Endothelial cell of umbilical vein (primary cell): ENCODE measurements around the gene MYBBP1A. TPM values are rescaled to one million over a fixed set of nuclear protein-coding genes. Genes with fewer than 3 reads are reported as not detected.

ENCODE experiments used
- BruUV-seq: library from RNA; stranded (reverse); fragments of 400-500 nt; replicated peaks from 2 replicates; lab custom pipeline; 2021; lab: Mats Ljungman, UMichigan
- CTCF ChIA-PET: fragments of 300-600, 350-600 bp; sonication (Branson Sonifier 250); formaldehyde crosslinking; loops from one replicate; lab custom pipeline; 2021; ENCODE audit warnings: antibody characterized with exemption, inconsistent platforms; lab: Charles Lee
- POLR2A ChIA-PET: fragments of 300-600, 350-600 bp; sonication (Branson Sonifier 250); formaldehyde crosslinking; loops from one replicate; lab custom pipeline; 2021; ENCODE audit warnings: antibody characterized with exemption, inconsistent platforms; lab: Charles Lee
- DNase-seq: peaks from one replicate; pipeline ENCODE4 v3.0.0-alpha.2; 2011; ENCODE audit warnings: low read depth, low spot score
- FAIRE-seq: peaks from 2 replicates; lab custom pipeline; 2011; peaks lifted over from hg19 to GRCh38; lab: Jason Lieb, UNC
- H2AFZ ChIP-seq: 2 replicates; pipeline ENCODE4 v1.6.0; 2012; ENCODE audit warnings: low read depth, low read length, control low read depth, inconsistent platforms
- H3K27ac ChIP-seq: 2 replicates; pipeline ENCODE4 v1.5.1; 2011; ENCODE audit warnings: low read depth, mild to moderate bottlenecking, control low read depth, low read length, moderate library complexity; ENCODE audit not compliant: insufficient read depth
- H3K27me3 ChIP-seq, 2 experiments: 2 replicates each; pipeline versions ENCODE4 v1.6.0 to v1.6.1; 2011; ENCODE audit warnings: low read length in 2 of 2, mixed read lengths in 1 of 2; ENCODE audit not compliant: control insufficient read depth in 2 of 2, insufficient read depth in 2 of 2
- H3K36me3 ChIP-seq, 2 experiments: 2 replicates in 1 of 2; 3 replicates in 1 of 2; pipeline ENCODE4 v1.5.1; 2011; ENCODE audit warnings: low read length in 2 of 2, mild to moderate bottlenecking in 1 of 2, moderate library complexity in 1 of 2; ENCODE audit not compliant: control insufficient read depth in 2 of 2, insufficient read depth in 2 of 2; ENCODE audit errors: extremely low read depth in 1 of 2
- H3K4me1 ChIP-seq: 3 replicates; pipeline ENCODE4 v1.5.1; 2011; ENCODE audit warnings: mild to moderate bottlenecking, low read length; ENCODE audit not compliant: control insufficient read depth, insufficient read depth; ENCODE audit errors: extremely low read depth
- H3K4me2 ChIP-seq: 2 replicates; pipeline ENCODE4 v1.6.1; 2011; ENCODE audit warnings: low read length, control low read depth, mixed read lengths; ENCODE audit not compliant: insufficient read depth
- H3K4me3 ChIP-seq, 3 experiments: fragments of 200-600 bp in 1 of 3; sonication (generic), shearing (Covaris generic) in 1 of 3; replicated peaks in 1 of 3; 2 replicates each; pipeline ENCODE4 v1.5.1; 2011 to 2016; ENCODE audit warnings: control low read depth in 3 of 3, low read length in 3 of 3, mild to moderate bottlenecking in 2 of 3, inconsistent platforms in 1 of 3, low read depth in 1 of 3, moderate library complexity in 1 of 3; ENCODE audit not compliant: insufficient read depth in 1 of 3
- H3K79me2 ChIP-seq: 2 replicates; pipeline ENCODE4 v1.6.0; 2012; ENCODE audit warnings: low read length, inconsistent platforms; ENCODE audit not compliant: control insufficient read depth, insufficient read depth
- H3K9ac ChIP-seq: replicated peaks from 2 replicates; pipeline ENCODE3; 2011; ENCODE audit warnings: low read length, control low read depth; ENCODE audit not compliant: insufficient read depth; ENCODE audit errors: extremely low read depth
- H3K9me1 ChIP-seq: replicated peaks from 3 replicates; pipeline ENCODE4 v1.6.0; 2011; ENCODE audit warnings: mild to moderate bottlenecking, low read length; ENCODE audit not compliant: control insufficient read depth, insufficient read depth; ENCODE audit errors: extremely low read depth
- H3K9me3 ChIP-seq: replicated peaks from 2 replicates; pipeline ENCODE4 v1.5.1; 2012; ENCODE audit warnings: low read length, inconsistent platforms; ENCODE audit not compliant: control insufficient read depth, insufficient read depth
- H4K20me1 ChIP-seq: replicated peaks from 2 replicates; pipeline ENCODE3; 2011; ENCODE audit warnings: mild to moderate bottlenecking, low read length; ENCODE audit not compliant: control insufficient read depth, insufficient read depth; ENCODE audit errors: extremely low read depth
- CTCF ChIP-seq, 2 donors: IDR thresholded peaks; 1 replicate in 1 of 2; 2 replicates in 1 of 2; pipeline ENCODE4 v1.5.1; 2011; ENCODE audit warnings: low read length in 2 of 2, mild to moderate bottlenecking in 2 of 2, moderate library complexity in 2 of 2, control low read depth in 1 of 2, inconsistent platforms in 1 of 2, low read depth in 1 of 2; ENCODE audit not compliant: insufficient read depth in 1 of 2; ENCODE audit errors: extremely low read depth in 1 of 2
- EZH2 ChIP-seq: IDR thresholded peaks from 2 replicates; pipeline ENCODE4 v1.6.1; 2012; ENCODE audit warnings: borderline replicate concordance, low read depth, mild to moderate bottlenecking, moderate library complexity, low read length, inconsistent platforms; ENCODE audit not compliant: severe bottlenecking
- FOS ChIP-seq: IDR thresholded peaks from 2 replicates; pipeline ENCODE4 v1.6.1; 2011; ENCODE audit warnings: mild to moderate bottlenecking, low read length, moderate library complexity, borderline replicate concordance; ENCODE audit not compliant: insufficient read depth
- GATA2 ChIP-seq: IDR thresholded peaks from 2 replicates; pipeline ENCODE4 v1.7.0; 2011; ENCODE audit warnings: low read depth, mild to moderate bottlenecking, moderate library complexity, mixed read lengths, low read length; ENCODE audit not compliant: insufficient read length, insufficient read depth
- JUN ChIP-seq: IDR thresholded peaks from 2 replicates; pipeline ENCODE4 v1.6.1; 2011; ENCODE audit warnings: borderline replicate concordance, low read depth; ENCODE audit not compliant: insufficient read length, insufficient read depth
- MAX ChIP-seq: IDR thresholded peaks from 2 replicates; pipeline ENCODE4 v1.6.1; 2011; ENCODE audit not compliant: insufficient read depth, insufficient read length
- MYC ChIP-seq: IDR thresholded peaks from one replicate; pipeline ENCODE4 v1.6.1; 2011; ENCODE audit warnings: mild to moderate bottlenecking, low read depth, low read length
- POLR2A ChIP-seq: IDR thresholded peaks from 2 replicates; pipeline ENCODE4 v1.6.1; 2012; ENCODE audit warnings: low read depth, mild to moderate bottlenecking, control low read depth, low read length
- POLR2AphosphoS5 ChIP-seq: IDR thresholded peaks from 2 replicates; pipeline ENCODE4 v1.6.1; 2012; ENCODE audit warnings: low read depth, mild to moderate bottlenecking, control low read depth, low read length, moderate library complexity; ENCODE audit not compliant: insufficient read depth
- dilution Hi-C: fragments of 300-500 bp; cut with MboI; formaldehyde crosslinking; loops from one replicate; pipeline ENCODE4 v1.15.0; 2019; ENCODE audit warnings: low sequenced_read_pairs; ENCODE audit not compliant: extremely low pct_ligation_motif_present
- intact Hi-C: fragments of 100-400 bp; cut with micrococcal nuclease; formaldehyde crosslinking; loops from one replicate; pipeline ENCODE4 v1.10.0; 2022
- polyA plus RNA-seq, 4 experiments: library from polyadenylated mRNA; depleted of rRNA in 3 of 4; stranded (reverse) in 3 of 4; unstranded in 1 of 4; fragments of >200 nt; gene quantifications; 2 replicates each; pipeline versions ENCODE4 v1.2.1 to v1.2.3, GENCODE V29; 2011 to 2012; ENCODE audit warnings: missing spikeins in 1 of 4
- total RNA-seq: library from RNA; stranded (reverse); gene quantifications from 2 replicates; pipeline ENCODE4 v1.2.3, GENCODE V29; 2021

The MYBBP1A gene
- total and polyA plus RNA-seq, 2 donors (not counting 3 experiments of a cell fraction or from before 2014, with no cell fraction given): 26.8 to 79.2 TPM

DNA sequence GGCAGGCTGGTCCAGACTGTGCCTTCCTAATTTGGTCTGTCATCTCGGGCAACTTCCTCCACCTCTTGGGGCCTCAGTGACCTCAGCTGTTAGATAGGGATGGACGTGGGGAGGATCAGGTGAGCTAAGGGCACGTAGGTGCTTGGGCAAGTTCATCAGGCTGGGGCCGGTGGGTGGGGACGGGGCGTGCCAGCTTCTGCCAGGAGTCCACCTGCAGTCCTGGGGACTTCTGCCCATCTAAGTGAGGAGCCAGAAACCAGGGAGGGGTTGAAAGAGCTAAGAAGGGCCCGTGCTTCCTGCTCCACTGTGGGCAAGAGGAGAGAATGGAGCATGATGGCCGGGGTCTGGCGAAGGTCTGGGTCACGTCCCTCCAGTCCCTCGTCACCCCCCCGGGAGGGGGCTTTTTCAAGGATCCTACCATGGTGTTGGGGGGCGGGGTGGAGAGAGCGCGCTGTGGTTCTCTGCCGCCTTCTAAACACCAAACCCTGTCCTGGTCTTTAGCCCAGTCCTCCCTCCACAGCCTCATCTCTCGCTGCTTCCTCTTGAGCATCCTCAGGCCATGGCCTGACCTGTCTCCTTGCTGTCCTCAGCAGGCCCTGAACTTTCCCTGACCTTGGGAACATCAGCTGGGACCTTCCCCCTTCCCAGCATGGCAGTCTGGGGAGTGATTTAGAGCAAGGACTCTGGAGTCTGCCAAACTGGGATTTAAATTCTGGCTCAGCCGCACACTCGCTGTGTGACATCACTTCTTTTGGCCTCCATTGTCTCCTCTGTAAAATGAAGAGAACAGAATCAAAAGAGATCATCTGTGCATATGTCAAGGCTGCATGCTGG is 34.9 kb downstream of the MYBBP1A start:
- Histone ChIP-seq H3K9me1 (no peaks in the 10 kb centered on the region), H3K9ac (no peak overlapping the region), H4K20me1 (no peaks in the 10 kb centered on the region), H2AFZ (no peak overlapping the region), H3K4me3 (no peak overlapping the region), H3K79me2 (no peaks in the 10 kb centered on the region), H3K27me3 (no peaks in the 10 kb centered on the region), H3K9me3 (no peaks in the 10 kb centered on the region), H3K36me3 (peaks cover 0 to 11% of the 10 kb centered on the region in 2 experiments), H3K4me1 (peaks cover 21% of the 10 kb centered on the region), H3K27ac (peak overlapping the region; percentile 41), H3K4me2 (no peak overlapping the region)
- DNase-seq: no peak
- TF ChIP-seq GATA2: no peak
- TF ChIP-seq MAX: no peak
- TF ChIP-seq EZH2: no peak
- TF ChIP-seq POLR2AphosphoS5: no peak
- TF ChIP-seq CTCF (IDR thresholded peaks at IDR 0.05; ENCODE audit: extremely low read depth in 1 of 2, insufficient read depth in 1 of 2, low read depth in 1 of 2, low read length in 2 of 2): no peak
- TF ChIP-seq MYC: no peak
- TF ChIP-seq JUN: no peak
- TF ChIP-seq POLR2A: no peak
- no peak for TF ChIP-seq FOS
- no peak for FAIRE-seq
- CTCF ChIA-PET: interaction anchor here (1.1 to 1.2 kb wide), 2 partner anchors 17 to 100 kb away, joined by 3 read pairs; no protein-coding TSS in a partner anchor
- dilution Hi-C loops: no loop called here
- POLR2A ChIA-PET: no interaction called here
- intact Hi-C loops: no loop called here
- no TSS peak for BruUV-seq
